ENCODE data around the gene NGF.

DNA sequence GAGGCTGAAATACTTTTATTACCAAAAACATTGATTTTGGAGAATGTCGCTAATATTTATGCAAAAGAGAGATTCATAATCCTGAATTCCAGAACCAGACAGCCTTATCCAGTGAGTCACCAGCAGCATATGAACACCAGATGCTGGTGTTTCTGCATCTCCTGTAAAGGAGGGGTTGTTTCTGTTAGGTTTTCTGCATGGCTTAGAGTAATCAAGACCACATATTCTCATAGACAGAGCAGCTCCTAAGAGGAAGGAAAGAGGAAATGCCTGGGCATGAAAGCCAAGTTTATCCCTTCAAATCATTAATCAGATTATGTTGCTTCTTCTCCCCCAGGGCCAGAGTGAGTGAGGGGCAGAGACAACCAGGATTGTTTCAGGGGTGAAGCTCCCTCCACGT lies 86.2 kb downstream of the NGF start:
- no peak for TF ChIP-seq TAF1 (IDR thresholded peaks at IDR 0.05; ENCODE audit: borderline replicate concordance, insufficient read depth, low read length)
- TF ChIP-seq, protein P1, sequence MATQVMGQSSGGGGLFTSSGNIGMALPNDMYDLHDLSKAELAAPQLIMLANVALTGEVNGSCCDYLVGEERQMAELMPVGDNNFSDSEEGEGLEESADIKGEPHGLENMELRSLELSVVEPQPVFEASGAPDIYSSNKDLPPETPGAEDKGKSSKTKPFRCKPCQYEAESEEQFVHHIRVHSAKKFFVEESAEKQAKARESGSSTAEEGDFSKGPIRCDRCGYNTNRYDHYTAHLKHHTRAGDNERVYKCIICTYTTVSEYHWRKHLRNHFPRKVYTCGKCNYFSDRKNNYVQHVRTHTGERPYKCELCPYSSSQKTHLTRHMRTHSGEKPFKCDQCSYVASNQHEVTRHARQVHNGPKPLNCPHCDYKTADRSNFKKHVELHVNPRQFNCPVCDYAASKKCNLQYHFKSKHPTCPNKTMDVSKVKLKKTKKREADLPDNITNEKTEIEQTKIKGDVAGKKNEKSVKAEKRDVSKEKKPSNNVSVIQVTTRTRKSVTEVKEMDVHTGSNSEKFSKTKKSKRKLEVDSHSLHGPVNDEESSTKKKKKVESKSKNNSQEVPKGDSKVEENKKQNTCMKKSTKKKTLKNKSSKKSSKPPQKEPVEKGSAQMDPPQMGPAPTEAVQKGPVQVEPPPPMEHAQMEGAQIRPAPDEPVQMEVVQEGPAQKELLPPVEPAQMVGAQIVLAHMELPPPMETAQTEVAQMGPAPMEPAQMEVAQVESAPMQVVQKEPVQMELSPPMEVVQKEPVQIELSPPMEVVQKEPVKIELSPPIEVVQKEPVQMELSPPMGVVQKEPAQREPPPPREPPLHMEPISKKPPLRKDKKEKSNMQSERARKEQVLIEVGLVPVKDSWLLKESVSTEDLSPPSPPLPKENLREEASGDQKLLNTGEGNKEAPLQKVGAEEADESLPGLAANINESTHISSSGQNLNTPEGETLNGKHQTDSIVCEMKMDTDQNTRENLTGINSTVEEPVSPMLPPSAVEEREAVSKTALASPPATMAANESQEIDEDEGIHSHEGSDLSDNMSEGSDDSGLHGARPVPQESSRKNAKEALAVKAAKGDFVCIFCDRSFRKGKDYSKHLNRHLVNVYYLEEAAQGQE (IDR thresholded peaks at IDR 0.05; ENCODE audit: insufficient read depth in 1 of 2, low read depth in 2 of 2, low read length in 2 of 2) = 0 out of 4 replicates have a peak, but pooled peaks of 1 of the 2 experiments have one; percentile 14
- peak; percentile 38; the same call in 1 of the 2 replicates for TF ChIP-seq POLR2AphosphoS5 (IDR thresholded peaks at IDR 0.05; ENCODE audit: low read depth, low read length)

Measured in PFSK-1 (cell line).